Measurements from ENCODE around the gene CELA1.
A peak's percentile ranks its signal among the peaks of the same experiment; 100 is the strongest.

CELA1 gene

GRCh38 chr12:51374361-51374760, 27.9 kb upstream of the CELA1 start:
- no peak for DNase-seq

- DNase-seq, result no peak
Measured at GRCh38 chr12:51373187-51373586, 26.7 kb upstream of the CELA1 start.

- no peak for DNase-seq
Measured at GRCh38 chr12:51372021-51372420, 25.5 kb upstream of the CELA1 start.

- no peak for DNase-seq
Measured at GRCh38 chr12:51371295-51371953, 24.9 kb upstream of the CELA1 start.

- DNase-seq, result no peak
Measured at GRCh38 chr12:51370667-51371066, 24.2 kb upstream of the CELA1 start.

GRCh38 chr12:51369581-51369980, 23.1 kb upstream of the CELA1 start:
- DNase-seq, result no peak

GRCh38 chr12:51368640-51369517, 22.4 kb upstream of the CELA1 start:
- peak; percentile 46 for DNase-seq

GRCh38 chr12:51365276-51365675, 18.8 kb upstream of the CELA1 start:
- DNase-seq, result no peak

GRCh38 chr12:51364001-51364400, 17.5 kb upstream of the CELA1 start:
- no peak for DNase-seq

- DNase-seq, result no peak
Measured at GRCh38 chr12:51362747-51363342, 16.4 kb upstream of the CELA1 start.

GRCh38 chr12:51362307-51362706, 15.8 kb upstream of the CELA1 start:
- DNase-seq, result no peak

- no peak for DNase-seq
Measured at GRCh38 chr12:51361161-51362016, 14.9 kb upstream of the CELA1 start.

GRCh38 chr12:51360315-51360714, 13.8 kb upstream of the CELA1 start:
- DNase-seq, result no peak

- no peak for DNase-seq
Measured at GRCh38 chr12:51359851-51360250, 13.4 kb upstream of the CELA1 start.

GRCh38 chr12:51358496-51358895, 12.0 kb upstream of the CELA1 start:
- DNase-seq, result peak; percentile 30

GRCh38 chr12:51357374-51358047, 11.0 kb upstream of the CELA1 start:
- DNase-seq, result no peak

- peak; percentile 74 for DNase-seq
Measured at GRCh38 chr12:51351913-51352532, 5.5 kb upstream of the CELA1 start.

GRCh38 chr12:51349026-51349425, 2.5 kb upstream of the CELA1 start:
- DNase-seq, result no peak

- no peak for DNase-seq
Measured at GRCh38 chr12:51348116-51348515, 1.6 kb upstream of the CELA1 start.

GRCh38 chr12:51345681-51346080, 798 bp downstream of the CELA1 start:
- no peak for DNase-seq

GRCh38 chr12:51343201-51343600, 3.3 kb downstream of the CELA1 start:
- no peak for DNase-seq

- DNase-seq, result no peak
Measured at GRCh38 chr12:51342416-51342815, 4.1 kb downstream of the CELA1 start.

All from NCI-H82 (cell line).